ENCODE measurements around the gene PNPLA7. TPM values are rescaled to one million over a fixed set of nuclear protein-coding genes. Genes with fewer than 3 reads are reported as not detected.
A peak's percentile ranks its signal among the peaks of the same experiment; 100 is the strongest.
"Not testable (repeated sequence)": the region's sequence is repeated elsewhere in the genome, so short reads cannot be mapped to it uniquely, and the experiment has no call there.

Gene PNPLA7
- total RNA-seq, 1 donor from 2014 or later, result 0.39 TPM

- peak; percentile 47 to 77 for DNase-seq (ENCODE audit: low read depth in 2 of 2)
Observed at GRCh38 chr9:137482094-137482781, 68.0 kb downstream of the PNPLA7 start.

GRCh38 chr9:137480686-137481683, 69.2 kb downstream of the PNPLA7 start:
- DNase-seq (ENCODE audit: low read depth in 2 of 2), result no peak

DNA sequence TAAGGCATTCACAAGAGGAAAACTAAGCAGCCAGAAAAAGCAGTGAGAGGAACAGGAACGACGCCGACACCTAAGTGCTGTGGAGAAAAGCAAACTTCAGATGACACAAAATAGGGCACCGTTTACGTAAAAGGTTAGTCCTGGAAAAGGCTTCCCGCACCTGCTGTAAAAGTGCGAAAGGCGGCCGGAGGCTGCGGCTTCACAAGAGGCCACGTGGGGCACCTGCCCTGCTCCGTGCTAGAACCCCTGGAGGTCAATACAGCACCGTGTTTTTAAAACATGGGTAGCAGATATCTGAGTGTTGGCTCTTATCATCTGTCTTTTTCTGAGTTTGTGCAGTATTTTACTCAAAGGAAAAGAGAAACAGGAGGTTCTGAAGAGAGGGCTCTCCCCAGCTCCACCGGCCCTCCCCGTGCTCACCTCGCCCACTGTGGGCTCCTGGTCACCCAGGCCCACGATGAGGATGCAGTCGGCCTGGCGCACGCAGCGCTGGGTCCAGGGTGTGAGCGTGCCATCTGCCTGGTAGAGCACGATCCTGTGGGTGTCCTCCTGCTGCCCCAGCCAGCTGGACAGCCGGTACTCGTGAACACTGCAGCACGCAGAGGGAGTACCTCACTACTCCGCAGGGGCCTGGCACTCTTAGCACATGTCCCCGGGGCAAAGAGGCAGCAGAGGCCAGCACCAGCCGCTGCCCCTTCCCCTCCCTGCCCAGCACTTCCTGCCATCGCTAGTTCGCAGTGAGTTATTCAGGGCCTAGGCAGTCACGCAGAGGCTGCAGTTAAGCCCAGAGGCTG, 70.1 kb downstream of the PNPLA7 start:
- no peak for DNase-seq (ENCODE audit: low read depth in 2 of 2)

DNA sequence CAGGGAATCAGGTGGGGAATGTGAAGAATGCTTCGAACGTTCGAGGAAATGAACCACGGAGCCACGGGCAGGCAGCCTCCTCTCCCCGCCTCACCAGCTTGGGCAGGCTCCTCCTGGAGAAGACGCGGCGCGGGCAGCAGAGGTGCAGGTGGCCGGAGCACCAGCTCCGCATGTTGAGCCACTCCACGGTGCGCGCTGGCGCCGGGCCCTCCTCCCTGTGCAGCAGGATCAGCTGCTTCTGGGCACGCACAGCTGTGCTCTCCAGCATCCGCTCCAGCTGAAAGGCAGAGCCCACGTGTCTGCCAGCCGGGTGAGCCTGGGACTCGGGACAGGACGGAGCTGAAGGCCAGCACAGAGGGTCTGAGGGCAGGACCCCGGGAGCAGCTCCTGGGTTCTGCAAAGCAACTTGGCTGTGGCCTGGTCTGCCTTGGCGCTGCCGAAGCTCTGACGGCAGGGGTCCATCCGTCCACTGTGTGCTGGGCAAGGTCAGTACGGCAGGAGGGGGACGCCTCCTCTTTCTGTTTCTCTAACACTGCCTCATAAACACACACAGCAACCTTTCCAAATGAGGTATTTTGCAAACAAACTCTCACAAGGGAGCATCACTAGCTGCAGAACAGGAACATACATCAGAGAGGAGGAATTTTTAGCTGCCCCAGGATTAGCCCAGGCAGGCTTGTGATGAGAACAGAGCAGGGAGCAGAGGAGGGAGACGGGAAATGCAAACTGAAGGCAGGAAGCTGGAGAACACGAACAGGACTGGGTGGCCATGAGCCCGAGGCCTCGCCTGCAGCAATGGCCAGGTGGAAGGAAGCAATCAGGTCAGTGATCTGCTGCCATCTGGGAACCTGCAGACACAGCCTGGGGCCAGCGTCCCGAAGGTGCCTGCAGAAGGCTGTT, 71.0 kb downstream of the PNPLA7 start:
- DNase-seq (ENCODE audit: low read depth in 2 of 2), result peak in 1 of 2 donors; percentile 70

- DNase-seq (ENCODE audit: low read depth in 2 of 2), result no peak
Observed at GRCh38 chr9:137478613-137478961, 71.6 kb downstream of the PNPLA7 start.

DNA sequence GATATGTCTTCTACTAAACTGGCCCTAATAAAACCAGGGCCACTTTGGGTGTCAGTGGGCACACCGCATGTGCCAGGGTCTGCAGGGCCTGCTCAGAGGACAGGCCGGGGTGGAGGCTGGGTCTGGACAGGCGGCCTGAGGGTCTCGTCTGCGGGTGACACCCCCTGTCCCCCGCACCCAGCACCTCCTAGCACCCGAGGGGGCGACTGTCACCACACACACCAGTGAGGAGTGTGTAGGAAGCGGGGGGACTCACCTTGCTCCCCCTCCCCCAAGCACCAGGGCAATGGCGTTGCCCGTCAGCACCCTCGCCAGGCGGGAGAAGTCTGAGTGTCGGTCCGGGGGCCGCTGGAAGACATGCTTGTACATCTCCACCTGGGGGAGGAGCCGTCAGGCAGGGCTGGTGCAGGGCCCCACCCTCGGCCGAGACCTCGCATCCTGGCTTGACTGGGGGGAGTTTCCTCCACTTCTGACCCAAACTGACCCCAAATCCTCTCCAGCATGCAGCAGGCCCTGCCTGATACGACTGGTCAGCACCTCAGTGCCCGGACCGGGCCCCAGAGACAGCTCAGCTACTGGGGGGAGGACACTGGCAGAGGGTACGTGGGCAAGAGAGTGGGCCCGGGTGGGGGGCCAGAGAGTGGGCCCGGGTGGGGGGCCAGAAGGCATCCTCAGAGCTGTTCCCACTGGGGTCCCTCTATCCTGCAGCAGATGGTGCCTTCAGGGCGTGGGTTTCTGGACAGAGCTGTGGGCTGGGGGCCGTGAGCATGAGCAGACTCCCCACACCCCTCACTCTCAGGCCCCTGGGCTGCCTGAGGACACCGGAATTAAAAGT, 72.2 kb downstream of the PNPLA7 start:
- no peak for DNase-seq (ENCODE audit: low read depth in 2 of 2)

DNA sequence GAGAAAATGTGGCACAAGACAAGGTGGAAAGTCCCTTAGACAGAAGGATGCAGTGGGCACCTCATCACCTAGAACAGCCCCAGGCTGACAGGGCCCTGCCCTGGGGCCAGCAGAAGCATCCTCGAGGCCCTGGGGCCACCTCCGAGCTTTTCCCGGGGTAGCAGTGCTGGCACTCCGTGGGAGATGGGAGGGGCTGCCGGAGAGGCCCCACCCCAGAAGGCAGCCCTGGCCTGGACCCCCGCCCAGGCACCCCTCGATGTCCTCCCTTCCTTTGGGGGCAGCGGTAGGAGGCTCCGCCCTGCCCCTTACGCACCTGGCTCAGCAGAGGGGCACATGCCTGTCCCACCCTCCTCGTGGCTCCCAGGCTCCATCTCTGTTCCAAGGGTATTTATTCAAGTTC, 73.3 kb downstream of the PNPLA7 start:
- DNase-seq (ENCODE audit: low read depth in 2 of 2), result no peak

- no peak for DNase-seq (ENCODE audit: low read depth in 2 of 2)
Observed at GRCh38 chr9:137475666-137476065, 74.5 kb downstream of the PNPLA7 start.

- DNase-seq (ENCODE audit: low read depth in 2 of 2), result no peak
Observed at GRCh38 chr9:137474271-137474670, 75.9 kb downstream of the PNPLA7 start.

- peak in 1 of 2 donors; percentile 37 for DNase-seq (ENCODE audit: low read depth in 2 of 2)
Observed at GRCh38 chr9:137470785-137471184, 79.4 kb downstream of the PNPLA7 start.

DNA sequence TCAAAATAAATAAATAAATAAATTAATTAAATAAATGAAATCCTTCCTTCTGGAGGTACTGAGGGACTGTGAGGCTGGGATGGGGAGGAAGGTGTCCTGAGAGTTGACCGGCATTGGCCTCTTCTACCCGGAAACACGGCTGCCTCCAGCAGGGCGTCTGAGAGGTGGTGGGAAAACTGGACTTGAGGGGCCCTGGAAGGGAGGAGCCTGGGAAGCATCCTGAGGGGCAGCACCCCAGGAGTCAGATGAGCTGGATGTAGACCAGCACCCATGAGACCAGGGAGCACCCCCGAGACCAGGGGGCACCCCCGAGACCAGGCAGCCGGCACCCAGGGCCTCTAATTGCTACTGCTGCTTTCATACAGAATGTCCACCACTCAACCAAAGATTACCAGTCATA, 82.3 kb downstream of the PNPLA7 start:
- no peak for DNase-seq (ENCODE audit: low read depth in 2 of 2)

GRCh38 chr9:137467161-137467581, 83.0 kb downstream of the PNPLA7 start:
- no peak for DNase-seq (ENCODE audit: low read depth in 2 of 2)

- DNase-seq (ENCODE audit: low read depth in 2 of 2), result not testable (repeated sequence)
Observed at GRCh38 chr9:137466389-137467085, 83.7 kb downstream of the PNPLA7 start.

DNA sequence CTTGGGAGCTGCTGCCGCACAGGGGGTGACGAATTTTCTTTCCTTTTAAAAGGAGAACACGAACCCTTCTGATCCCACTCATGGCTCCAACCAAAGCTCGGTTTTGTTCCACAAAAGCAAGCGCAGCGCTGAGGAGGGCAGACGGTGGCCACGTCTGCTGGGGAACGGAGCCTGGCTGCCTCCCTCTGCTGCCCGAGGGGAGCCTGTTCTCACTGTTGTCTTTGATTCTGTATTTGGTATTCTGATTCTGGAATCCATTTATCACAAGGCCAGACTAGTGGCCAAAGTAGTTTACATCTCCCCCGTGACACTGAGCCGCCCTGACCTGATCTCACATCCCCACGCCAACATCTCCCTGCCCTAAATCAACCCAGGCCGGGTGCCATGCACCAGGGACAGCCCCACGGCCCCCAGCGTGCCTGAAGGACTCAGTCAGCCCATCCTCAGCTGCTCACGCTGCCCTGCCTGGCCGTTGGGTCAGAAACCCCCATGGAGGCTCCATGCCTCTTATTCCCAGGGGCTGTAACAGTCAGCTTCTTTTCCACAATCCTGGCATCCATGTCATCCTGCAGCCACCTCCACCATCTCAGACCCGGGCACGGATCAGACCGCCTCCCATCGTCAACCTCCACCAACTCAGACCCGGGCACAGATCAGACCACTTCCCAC, 84.3 kb downstream of the PNPLA7 start:
- no peak for DNase-seq (ENCODE audit: low read depth in 2 of 2)

GRCh38 chr9:137465000-137465719, 85.0 kb downstream of the PNPLA7 start:
- no peak for DNase-seq (ENCODE audit: low read depth in 2 of 2)

- DNase-seq (ENCODE audit: low read depth in 2 of 2), result no peak
Observed at GRCh38 chr9:137464291-137464999, 85.8 kb downstream of the PNPLA7 start.

DNA sequence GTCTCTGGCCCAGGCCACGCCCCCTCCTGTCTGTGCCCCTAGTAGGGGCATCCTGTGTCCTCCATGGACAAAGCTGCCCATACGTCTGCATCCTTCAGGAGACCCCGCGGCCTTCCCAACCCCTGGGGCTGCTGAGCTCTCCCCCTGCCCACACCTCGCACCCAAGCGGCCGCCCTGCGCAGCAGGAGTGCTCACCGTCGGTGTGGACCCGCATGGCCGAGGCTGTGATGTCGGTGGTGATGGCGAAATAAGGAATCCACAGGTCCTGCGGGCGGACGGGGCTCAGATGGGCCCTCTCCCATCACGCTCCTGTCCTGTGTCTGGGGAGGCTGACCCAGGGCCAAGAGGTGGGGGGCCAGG, 86.3 kb downstream of the PNPLA7 start:
- DNase-seq (ENCODE audit: low read depth in 2 of 2), result no peak
